GM04503 (cell line): ENCODE results near the gene ARL5C.

Source experiments
- DNase-seq: peaks from one replicate; pipeline ENCODE4 v3.0.0-alpha.2; 2012; ENCODE audit warnings: low read depth

ARL5C gene

GRCh38 chr17:39165841-39166349 is at the start of gene ARL5C:
TSS of gene ARL5C (minus strand) at chr17:39166161. CDS start at chr17:39165760, 401 bp downstream.
- no peak for DNase-seq

- no peak for DNase-seq
Measured at GRCh38 chr17:39213852-39214251, 47.9 kb upstream of the ARL5C start.

DNA sequence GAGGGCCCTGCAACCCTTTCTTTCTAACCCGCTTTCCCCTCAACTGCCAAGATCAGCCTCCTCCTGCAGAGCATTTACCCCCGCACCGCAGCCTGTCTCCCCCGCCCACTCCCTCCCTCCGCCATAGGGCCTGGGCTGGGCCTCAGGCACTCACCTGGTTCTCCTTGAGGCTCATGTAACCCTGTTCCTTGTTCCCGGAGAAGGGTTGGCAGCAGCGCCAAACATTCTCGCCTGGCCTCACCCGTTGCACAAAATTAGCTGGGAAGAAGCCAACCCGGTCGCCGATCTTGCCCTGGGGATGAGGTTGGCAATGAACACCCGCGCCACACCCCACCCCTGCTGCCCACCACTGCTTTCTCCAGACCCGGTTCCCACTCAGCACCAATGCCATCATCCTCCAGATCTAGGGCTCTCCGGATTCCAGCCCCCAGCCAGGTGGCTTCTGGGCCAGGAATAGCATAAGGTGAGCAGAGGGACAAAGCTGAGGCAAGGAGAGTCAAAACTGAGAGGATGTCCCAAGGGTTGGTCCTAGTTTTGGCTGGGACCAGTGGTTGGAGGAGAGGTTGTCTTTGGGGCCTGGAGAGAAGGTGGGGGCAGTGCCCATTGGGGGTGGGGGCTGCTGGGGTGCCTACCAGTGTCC is 47.0 kb upstream of the ARL5C start:
- DNase-seq, result no peak

- no peak for DNase-seq
Measured at GRCh38 chr17:39212195-39212810, 46.3 kb upstream of the ARL5C start.

DNA sequence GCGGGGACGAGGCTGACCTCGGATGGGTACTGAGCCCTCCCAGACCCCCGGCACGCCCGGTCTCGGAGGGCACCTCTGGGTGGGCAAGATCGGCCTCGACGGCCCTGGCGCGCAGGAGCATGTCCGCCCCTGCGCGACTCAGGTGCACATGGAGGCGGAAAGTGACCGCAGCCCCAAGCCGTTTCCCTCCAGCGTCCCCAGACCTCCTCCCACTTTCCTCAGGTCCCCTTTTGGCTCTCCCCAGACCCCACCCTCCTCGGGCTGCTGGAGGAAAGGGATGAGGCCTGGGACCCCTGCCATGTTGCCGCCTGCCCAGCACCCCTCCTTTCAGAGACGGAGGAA is 44.1 kb upstream of the ARL5C start:
- DNase-seq, result no peak

DNA sequence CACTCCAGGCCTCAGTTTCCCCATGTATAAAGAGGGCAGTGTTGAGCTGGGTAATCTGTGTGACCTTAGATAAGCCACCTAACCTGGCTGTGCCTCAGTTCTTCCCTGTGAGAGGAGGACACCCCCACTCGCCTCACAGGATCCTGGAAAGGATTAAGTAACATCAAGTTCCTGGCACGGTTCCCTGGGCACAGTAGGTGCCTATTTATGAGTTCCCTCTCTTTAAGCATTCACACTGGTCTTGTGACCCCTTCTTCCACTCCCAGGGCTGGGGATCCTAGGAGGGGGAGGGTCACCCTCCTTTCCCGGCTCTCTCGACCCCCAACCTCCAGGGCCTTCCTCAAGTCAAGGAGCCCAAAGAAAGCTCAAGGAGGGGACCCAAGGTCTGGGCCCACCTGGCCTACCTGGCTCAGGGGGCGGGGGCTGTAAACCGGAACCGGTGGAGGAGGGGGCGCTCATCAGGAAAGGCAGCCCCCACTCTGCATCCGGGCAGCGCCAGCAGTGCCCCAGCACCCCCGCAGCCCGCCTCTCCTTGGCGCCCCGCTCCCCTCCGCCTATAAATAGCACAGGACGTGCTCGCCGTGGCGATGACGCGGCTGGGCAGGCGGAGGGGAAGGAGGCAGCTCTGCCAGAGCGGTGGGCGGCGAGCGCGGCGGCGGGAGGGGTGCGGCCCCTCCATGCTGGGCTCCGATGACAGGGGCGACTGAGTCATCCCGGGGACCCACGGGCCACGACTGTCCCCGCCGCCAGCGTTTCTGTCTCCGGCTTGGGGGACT is 43.5 kb upstream of the ARL5C start:
- no peak for DNase-seq

DNA sequence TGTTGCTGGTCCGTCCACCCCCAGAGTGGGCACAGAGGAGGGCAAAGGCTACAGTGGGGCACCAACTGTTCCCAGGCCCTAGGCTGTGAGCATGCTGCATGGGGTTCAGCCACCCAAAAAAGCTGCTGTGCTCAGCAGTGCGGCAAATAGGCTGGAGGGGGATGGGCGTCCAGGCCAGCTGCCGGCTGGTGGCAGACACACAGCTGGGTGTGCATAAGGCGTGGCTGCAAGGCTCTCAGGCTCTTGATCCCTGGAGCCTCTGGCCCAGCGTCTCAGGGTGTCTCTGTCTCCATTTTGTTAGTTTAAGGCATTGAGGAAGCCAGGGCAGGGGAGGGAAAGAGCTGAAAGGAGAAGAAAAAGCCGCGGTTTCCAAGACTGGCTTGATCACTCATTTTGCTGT is 42.9 kb upstream of the ARL5C start:
- no peak for DNase-seq

DNA sequence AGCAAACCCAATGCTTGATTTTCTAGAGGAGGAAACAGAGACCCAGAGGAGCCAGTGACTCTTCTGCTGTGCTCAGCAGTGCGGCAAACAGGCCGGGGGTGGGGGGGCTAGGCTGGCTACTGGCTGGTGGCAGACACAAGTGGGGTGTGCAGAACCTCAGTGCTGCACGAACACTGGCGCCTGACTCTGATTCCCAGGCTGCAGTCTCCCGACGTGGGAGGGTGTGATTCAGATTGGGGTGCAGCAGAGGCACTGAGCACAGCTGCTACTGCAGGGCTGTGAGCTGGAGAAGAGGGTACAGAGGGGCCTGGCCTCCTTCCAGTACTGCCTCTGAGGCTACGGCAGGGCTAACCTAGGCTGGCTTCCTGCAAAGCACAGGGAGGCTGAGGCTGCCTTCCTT is 42.2 kb upstream of the ARL5C start:
- DNase-seq, result no peak

DNA sequence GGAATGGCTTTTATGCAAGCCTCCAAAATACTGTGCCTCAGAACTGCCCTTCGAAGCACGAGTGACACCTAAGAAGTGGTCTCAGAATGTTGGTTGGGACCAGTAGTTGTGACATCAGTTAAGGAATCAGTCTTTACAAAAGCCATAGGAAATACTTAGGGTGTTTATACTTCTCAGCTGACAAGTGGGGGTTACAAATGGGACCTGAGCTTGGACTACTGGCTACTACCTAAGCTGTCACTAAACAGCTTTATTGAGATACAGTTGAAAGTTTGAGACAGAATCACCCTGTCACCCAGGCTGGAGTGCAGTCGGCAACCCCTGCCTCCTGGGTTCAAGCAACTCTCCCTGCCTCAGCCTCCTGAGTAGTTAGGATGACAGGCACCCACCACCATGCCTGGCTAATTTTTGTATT is 39.2 kb upstream of the ARL5C start:
- DNase-seq, result no peak

DNA sequence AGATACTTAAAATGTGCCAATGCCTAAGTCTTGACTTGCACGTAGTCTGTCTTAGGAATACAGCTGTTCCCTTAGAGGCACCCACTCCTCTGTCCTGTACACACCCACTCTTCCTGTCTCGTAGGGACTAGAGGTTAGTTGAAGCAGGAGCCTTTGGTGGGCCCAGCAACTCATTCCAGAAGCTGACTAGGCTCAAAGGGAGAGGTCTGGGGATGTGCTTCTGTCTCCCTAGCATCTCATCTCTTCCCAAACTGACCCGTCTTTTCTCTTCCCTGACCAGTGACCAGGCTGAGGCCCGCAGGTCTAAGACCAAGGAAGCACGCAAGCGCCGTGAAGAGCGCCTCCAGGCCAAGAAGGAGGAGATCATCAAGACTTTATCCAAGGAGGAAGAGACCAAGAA is 38.3 kb upstream of the ARL5C start:
- DNase-seq, result no peak

GRCh38 chr17:39200957-39201510 is 35.1 kb upstream of the ARL5C start:
- no peak for DNase-seq

DNA sequence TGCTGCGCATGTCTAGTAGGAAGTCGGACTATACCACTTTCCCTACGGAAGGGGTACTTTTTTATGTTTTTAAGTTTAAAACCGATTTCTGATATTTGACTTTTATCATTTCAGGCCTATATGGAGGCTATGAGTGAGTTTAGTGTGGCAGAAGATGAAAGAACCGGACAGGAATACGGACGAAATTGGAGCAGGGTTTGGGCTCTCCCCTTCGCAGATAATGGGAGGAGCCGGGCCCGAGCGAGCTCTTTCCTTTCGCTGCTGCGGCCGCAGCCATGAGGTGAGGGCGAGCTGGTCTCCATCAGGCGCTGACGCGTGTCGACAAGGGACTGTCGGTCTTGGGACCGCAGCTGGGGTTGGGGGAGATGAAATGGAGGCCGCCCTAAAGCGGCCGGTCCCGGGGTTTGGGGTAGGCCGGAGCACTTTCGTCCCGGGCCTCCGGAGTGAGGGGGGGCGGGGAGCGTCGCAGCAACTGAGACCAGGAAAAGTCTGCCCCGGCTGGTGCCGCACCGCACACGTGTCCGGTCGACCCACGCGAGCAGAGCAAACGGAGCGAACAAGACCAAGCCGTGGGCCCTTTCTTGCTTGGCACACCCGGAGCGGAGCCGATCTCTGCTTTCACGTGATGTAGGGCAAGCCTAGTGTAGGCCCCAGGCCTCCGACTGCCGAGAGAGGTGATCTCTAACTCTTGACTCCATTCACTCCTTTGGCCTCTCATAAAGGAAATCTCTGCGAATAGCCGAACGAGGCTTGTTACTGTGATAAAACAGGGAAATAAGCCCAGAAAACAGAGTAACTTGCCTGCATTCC is 34.3 kb upstream of the ARL5C start, which contains the start of gene RPL19:
Gene RPL19 (plus strand): TSS at position 214 of the 810 bp plus-strand sequence. CDS start 62 bp downstream, at position 276.
- DNase-seq, result no peak

- DNase-seq, result peak; percentile 69
Measured at GRCh38 chr17:39199820-39200069, 33.8 kb upstream of the ARL5C start.

- DNase-seq, result no peak
Measured at GRCh38 chr17:39198186-39198566, 32.2 kb upstream of the ARL5C start.

GRCh38 chr17:39197380-39198185 is 31.6 kb upstream of the ARL5C start, which contains the start of gene CACNB1:
TSS of gene CACNB1 (minus strand) at chr17:39197669. CDS start at chr17:39197495, 174 bp downstream.
- no peak for DNase-seq

DNA sequence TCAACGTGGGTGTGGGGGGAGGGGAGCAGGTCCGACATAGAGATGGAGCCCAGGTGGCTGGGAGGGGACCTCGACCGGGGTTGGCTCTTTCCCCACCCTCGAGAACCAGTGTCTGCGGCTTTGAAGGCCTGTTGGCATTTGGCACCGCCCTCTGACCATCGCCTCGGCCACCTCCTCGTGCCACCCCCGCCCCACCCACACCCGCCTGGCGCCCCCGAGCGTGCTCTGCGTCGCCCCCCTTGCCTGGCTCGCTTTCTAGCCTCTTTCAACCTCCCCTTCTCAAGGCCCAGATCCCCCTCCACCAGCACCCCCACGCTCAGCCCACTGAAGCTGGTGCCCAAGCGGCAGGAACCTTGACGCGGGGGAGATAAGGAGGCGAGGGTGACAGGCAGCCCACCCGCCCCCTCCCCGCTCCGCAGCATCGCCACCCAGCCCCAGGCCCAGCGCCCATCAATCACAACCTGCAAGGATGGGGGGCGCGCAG is 30.9 kb upstream of the ARL5C start:
- no peak for DNase-seq

DNA sequence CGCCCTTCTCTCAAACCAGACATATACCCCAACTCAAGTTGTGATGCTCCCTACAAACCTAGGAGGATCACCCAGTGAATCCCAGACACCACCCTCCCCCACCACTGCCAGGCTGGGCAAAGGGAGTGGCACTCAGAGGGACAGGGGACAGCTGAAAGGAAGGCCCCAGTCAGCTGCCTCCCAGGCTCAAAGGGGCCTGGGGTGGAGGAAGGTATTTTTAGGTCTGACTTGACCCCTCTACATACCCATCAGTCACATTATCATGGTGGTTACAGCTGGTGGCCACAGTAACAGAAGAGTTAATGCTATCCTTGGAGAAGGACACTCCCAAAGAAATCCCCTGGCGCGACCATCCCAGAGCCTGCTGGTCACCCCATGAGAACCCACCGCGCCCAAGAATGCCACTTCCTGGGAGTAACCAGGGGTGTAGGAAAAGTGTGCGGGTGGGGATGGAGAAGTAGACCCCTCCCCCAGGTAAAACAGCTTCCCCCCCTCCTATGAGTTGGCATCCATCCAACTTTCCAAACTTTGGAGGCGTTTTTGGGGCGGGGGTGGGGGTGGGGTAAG is 30.4 kb upstream of the ARL5C start:
- no peak for DNase-seq

DNA sequence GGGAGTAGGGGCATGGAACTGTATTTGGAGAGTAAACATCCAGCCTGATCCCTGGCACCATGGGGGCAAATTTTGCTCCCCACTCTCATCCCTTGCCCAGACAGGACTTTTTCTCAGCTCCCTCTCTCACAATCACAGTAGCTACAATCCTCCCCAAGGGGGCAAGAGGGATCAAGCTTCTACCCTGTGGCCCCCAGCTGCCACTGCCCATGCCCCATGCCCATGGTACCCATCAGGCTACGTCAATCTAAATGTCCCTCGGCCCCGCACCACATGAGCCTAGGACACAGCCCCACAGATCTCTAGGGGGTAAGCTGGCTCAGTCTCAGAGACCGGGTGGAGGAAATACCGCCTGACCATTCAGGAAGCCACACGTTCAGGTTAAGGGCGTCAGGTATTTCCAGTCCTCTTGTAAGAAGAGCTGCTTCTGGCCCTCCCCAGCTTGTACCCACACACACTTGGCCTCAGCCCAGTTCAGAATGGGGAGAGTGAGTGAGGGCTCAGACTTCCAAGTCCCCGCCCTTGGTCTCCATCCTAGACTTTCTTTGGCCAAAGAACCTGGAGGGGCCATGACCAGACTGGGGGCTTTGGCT is 29.7 kb upstream of the ARL5C start:
- DNase-seq, result no peak

DNA sequence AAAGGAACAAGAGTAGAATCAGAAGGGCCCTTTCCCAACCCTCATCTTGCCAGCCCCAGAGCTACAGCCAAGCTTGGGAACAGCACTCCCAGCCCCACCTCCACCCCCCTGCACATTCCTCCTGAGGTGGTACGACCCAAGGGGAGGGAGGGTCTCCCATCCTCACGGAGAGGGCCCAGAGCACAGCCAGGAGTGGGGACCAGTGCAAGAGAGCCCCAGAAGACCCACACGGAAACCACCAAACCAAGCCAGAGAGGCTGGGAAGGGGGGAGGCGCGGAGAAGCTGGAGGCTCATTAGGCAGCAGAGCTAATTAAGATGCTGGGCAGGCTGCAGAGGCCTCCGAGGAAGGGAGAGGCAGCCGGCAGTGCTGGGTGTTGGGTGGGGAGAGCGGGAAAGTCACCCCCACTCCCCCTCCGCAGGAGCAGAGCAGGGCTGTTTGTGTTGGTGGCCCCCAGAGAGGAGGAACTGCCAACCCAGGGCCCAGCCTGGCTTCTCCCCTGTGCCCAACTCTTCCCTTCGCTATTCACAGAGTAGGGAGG is 29.1 kb upstream of the ARL5C start:
- DNase-seq, result no peak
